ENCODE results near the gene MED13L.

MED13L gene

DNA sequence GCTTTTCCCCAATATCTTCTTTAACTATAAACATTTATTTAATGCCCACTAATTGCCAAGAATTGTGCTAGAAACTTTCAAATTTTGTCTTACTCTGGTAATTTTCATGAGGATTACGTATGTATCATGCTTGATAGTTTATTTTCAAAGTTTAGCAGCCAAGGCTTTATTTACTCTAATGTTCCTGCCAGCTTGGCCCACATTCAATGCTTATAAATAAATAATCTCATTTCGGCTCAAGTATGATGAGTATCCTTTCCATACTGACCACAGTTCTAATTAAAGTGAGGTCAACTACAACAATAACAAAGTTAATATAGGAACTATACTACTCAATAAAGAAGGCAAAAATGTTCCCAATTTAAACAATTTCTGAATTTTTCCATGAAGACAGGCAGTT lies 259.2 kb downstream of the MED13L start:
- no peak for TF ChIP-seq FOXP2 (optimal IDR thresholded peaks at IDR 0.05; ENCODE audit: borderline replicate concordance, extremely low read depth, extremely low read length, insufficient read depth)
- TF ChIP-seq SIN3A (IDR thresholded peaks at IDR 0.05; ENCODE audit: borderline replicate concordance, insufficient read depth, low read length): no peak
- no peak for TF ChIP-seq TAF1 (IDR thresholded peaks at IDR 0.05; ENCODE audit: borderline replicate concordance, insufficient read depth, low read length)
- TF ChIP-seq, protein P1, sequence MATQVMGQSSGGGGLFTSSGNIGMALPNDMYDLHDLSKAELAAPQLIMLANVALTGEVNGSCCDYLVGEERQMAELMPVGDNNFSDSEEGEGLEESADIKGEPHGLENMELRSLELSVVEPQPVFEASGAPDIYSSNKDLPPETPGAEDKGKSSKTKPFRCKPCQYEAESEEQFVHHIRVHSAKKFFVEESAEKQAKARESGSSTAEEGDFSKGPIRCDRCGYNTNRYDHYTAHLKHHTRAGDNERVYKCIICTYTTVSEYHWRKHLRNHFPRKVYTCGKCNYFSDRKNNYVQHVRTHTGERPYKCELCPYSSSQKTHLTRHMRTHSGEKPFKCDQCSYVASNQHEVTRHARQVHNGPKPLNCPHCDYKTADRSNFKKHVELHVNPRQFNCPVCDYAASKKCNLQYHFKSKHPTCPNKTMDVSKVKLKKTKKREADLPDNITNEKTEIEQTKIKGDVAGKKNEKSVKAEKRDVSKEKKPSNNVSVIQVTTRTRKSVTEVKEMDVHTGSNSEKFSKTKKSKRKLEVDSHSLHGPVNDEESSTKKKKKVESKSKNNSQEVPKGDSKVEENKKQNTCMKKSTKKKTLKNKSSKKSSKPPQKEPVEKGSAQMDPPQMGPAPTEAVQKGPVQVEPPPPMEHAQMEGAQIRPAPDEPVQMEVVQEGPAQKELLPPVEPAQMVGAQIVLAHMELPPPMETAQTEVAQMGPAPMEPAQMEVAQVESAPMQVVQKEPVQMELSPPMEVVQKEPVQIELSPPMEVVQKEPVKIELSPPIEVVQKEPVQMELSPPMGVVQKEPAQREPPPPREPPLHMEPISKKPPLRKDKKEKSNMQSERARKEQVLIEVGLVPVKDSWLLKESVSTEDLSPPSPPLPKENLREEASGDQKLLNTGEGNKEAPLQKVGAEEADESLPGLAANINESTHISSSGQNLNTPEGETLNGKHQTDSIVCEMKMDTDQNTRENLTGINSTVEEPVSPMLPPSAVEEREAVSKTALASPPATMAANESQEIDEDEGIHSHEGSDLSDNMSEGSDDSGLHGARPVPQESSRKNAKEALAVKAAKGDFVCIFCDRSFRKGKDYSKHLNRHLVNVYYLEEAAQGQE (IDR thresholded peaks at IDR 0.05; ENCODE audit: insufficient read depth in 1 of 2, low read depth in 2 of 2, low read length in 2 of 2): no peak
- TF ChIP-seq POLR2AphosphoS5 (IDR thresholded peaks at IDR 0.05; ENCODE audit: low read depth, low read length): no peak

DNA sequence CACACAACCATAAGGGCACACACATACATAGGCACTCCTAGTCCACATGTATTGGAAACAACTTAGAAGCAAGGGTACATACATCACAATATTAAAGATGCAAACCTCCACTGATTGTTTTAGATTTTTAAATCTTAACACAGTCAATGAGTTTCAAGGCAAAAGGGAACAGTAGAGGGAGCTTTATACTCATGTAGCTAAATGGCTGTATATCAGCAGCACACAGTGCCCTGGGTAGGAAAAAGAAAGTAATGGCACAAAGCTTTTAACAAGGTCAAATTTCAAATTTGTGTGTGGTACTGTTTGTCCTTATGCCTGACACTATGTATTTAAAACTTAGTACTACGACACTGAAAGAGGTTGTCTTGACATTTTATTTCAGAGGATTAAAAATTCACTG lies 262.0 kb downstream of the MED13L start:
- no peak for TF ChIP-seq POLR2AphosphoS5 (IDR thresholded peaks at IDR 0.05; ENCODE audit: low read depth, low read length)
- no peak for TF ChIP-seq SIN3A (IDR thresholded peaks at IDR 0.05; ENCODE audit: borderline replicate concordance, insufficient read depth, low read length)
- no peak for TF ChIP-seq TAF1 (IDR thresholded peaks at IDR 0.05; ENCODE audit: borderline replicate concordance, insufficient read depth, low read length)
- no peak for TF ChIP-seq FOXP2 (optimal IDR thresholded peaks at IDR 0.05; ENCODE audit: borderline replicate concordance, extremely low read depth, extremely low read length, insufficient read depth)
- TF ChIP-seq, protein P1 (IDR thresholded peaks at IDR 0.05; ENCODE audit: insufficient read depth in 1 of 2, low read depth in 2 of 2, low read length in 2 of 2): no peak

GRCh38 chr12:116012757-116013156 lies 264.7 kb downstream of the MED13L start:
- TF ChIP-seq SIN3A (IDR thresholded peaks at IDR 0.05; ENCODE audit: borderline replicate concordance, insufficient read depth, low read length): no peak
- no peak for TF ChIP-seq TAF1 (IDR thresholded peaks at IDR 0.05; ENCODE audit: borderline replicate concordance, insufficient read depth, low read length)
- TF ChIP-seq POLR2AphosphoS5 (IDR thresholded peaks at IDR 0.05; ENCODE audit: low read depth, low read length): no peak
- TF ChIP-seq, protein P1 (IDR thresholded peaks at IDR 0.05; ENCODE audit: insufficient read depth in 1 of 2, low read depth in 2 of 2, low read length in 2 of 2): no peak

GRCh38 chr12:116011217-116011616 lies 266.3 kb downstream of the MED13L start:
- TF ChIP-seq FOXP2 (optimal IDR thresholded peaks at IDR 0.05; ENCODE audit: borderline replicate concordance, extremely low read depth, extremely low read length, insufficient read depth) (no peak), POLR2AphosphoS5 (IDR thresholded peaks at IDR 0.05; ENCODE audit: low read depth, low read length) (no peak), SIN3A (IDR thresholded peaks at IDR 0.05; ENCODE audit: borderline replicate concordance, insufficient read depth, low read length) (no peak), TAF1 (IDR thresholded peaks at IDR 0.05; ENCODE audit: borderline replicate concordance, insufficient read depth, low read length) (no peak)
- TF ChIP-seq, protein P1 (IDR thresholded peaks at IDR 0.05; ENCODE audit: insufficient read depth in 1 of 2, low read depth in 2 of 2, low read length in 2 of 2): no peak

DNA sequence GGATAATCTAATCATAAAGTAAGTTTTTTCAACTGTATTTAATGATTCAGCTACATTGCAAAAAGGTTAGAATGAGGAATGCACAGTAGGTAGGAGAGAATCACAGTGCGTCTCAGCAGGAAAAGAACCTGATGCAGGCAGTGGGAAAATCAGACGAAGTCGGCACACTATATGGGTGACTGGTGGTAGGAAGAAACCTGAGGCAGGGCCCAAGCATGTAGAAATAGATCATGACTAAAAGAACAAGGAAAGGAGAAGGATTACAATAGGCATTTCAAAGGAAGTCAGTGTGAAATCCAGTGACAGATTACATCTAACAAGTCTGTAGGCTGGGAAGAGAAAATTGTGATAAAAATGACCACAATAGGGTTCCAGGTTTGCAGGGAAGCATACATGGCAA lies 267.0 kb downstream of the MED13L start:
- no peak for TF ChIP-seq POLR2AphosphoS5 (IDR thresholded peaks at IDR 0.05; ENCODE audit: low read depth, low read length)
- TF ChIP-seq, protein P1 (IDR thresholded peaks at IDR 0.05; ENCODE audit: insufficient read depth in 1 of 2, low read depth in 2 of 2, low read length in 2 of 2): no peak
- no peak for TF ChIP-seq FOXP2 (optimal IDR thresholded peaks at IDR 0.05; ENCODE audit: borderline replicate concordance, extremely low read depth, extremely low read length, insufficient read depth)
- TF ChIP-seq SIN3A (IDR thresholded peaks at IDR 0.05; ENCODE audit: borderline replicate concordance, insufficient read depth, low read length): no peak
- no peak for TF ChIP-seq TAF1 (IDR thresholded peaks at IDR 0.05; ENCODE audit: borderline replicate concordance, insufficient read depth, low read length)

Measured in PFSK-1 (cell line).